HG03439 (cell line): ENCODE data around the gene ETS1.
A peak's percentile ranks its signal among the peaks of the same experiment; 100 is the strongest.

Experiments
- ATAC-seq: cut with Tn5 transposase; IDR thresholded peaks from one replicate; pipeline ENCODE4 v1.9.1; 2021; ENCODE audit warnings: mild to moderate bottlenecking, moderate library complexity; ENCODE audit not compliant: unreplicated experiment

Gene ETS1

GRCh38 chr11:128412847-128413791 is 174.2 kb downstream of the ETS1 start:
- peak; percentile 65 for ATAC-seq

DNA sequence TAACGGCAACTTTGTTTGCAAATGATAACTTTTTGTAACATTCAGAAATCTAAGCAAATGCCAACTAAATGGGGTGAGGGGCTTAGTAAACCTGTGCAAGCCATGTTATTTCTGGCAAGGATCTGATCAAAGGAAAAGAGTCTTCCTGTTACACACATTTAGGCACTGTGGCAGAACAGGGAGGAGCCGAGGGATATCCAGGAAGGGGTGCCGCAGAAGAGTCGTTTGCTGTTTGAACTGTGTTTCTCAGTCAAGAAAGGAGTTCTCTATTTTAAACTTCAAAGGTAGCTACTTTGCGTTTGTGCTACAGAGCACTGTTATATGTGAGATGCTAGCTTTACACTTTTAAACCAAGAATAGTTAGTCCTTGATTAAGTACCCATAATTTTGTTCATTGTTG is 175.5 kb downstream of the ETS1 start:
- no peak for ATAC-seq

GRCh38 chr11:128411150-128411549 is 176.2 kb downstream of the ETS1 start:
- no peak for ATAC-seq

- no peak for ATAC-seq
Measured at GRCh38 chr11:128409476-128409875, 177.9 kb downstream of the ETS1 start.
